Measurements from ENCODE around the gene FIGNL2.

FIGNL2 gene

DNA sequence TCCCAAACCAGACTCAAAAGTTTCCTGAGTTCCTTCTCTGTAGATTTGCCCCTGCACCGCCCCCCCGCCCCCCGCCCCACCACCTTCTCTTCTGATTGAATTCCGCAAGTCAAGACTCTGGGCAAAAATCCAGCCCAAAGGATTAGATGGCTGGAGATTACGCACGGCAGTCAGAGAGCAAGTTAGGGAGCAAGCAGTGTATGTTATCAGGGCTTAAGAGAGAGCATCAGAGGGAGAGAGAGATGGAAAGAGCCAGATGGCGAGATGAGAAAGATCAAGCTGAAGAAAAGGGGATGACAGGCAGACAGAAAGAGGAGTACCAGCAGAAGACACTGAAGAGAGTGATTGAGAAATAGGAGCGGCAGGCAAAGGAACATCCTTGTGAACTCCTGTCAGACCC lies 25.5 kb upstream of the FIGNL2 start:
- DNase-seq, result no peak

DNA sequence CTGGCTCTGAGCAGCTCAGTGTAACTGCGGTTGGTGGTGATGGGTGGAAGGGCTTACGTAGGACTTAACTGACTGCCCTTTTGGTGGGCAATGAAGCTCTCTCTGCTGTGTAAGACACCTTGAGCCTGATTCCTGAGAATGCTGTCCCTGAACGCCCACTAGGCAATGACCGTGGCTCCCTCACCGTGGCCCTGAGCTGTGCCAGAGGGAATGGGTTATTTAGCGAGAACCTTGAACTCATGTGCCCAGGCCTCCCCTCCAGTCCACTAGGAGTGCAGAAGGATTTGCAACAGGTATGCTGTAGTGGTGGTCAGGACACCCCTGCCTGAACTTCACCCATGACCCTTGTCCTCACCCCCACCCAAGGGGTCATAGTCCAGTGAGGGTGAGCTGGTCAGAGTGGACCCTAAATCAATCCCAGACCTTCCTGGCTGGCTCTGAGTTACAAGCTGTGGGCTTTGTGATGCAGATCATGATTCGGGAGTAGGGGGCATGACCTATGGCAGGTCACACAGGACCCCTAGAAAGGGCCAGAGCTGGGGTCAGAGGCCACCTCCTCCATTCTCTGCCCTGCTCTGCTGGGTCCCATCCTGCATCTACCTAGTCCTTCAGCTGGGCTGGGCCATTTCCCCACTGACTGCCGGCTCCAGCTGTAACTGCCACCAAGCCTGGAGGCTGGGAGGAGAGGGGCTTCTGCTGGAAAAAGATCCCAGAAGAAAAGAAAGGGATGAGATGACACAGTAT lies 24.9 kb upstream of the FIGNL2 start:
- DNase-seq, result no peak

DNA sequence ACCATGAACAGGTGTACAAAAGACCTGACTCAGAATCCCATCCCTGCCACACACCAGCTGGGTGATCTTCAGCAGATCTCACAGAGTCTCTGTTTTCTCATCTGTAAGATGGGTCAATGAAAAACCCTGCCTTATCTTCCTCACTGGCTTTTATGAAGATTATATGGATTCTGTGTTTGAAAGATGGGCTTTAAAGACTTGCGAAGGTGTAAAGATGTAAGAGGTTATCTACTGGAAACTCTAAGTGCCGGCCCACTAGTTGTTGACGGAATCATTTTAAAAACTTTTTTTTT lies 24.1 kb upstream of the FIGNL2 start:
- DNase-seq, result no peak

DNA sequence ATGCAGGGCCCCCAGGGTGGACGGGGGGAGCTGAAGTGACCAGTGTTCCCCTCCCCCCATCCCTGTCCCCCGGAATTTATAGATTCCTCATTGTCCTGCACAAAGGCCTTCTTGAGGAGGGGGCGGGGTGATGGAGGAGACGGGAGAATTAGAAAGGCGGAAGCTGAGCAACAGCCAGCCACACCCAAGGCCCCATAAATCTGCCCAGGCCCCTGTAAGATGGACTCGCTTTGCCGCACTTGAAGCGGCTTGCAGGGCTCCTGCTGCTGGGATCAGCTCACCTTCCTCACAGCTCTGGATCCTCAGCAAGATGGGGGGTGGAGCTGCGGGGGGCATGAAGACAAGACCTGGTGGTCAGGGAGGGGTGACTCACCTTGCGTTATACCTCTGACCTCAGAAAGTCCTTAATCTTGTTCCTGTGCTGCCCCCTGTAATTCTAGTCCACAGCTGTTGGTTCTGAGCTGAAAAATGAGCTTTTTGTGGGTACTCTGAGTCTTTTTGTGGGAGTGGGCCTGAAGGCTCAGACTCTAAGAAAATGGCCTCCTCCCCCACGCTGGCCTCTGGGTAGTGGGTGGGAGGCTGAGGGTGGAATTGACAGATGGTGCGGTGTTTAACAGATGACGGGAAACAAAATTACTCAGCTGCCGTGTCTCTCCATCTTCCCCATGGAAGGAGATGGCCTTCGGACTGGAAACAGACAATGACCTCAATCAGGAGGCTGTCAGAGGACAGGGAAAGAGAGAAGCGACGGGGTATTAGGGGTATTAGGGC lies 23.6 kb upstream of the FIGNL2 start:
- DNase-seq, result no peak

DNA sequence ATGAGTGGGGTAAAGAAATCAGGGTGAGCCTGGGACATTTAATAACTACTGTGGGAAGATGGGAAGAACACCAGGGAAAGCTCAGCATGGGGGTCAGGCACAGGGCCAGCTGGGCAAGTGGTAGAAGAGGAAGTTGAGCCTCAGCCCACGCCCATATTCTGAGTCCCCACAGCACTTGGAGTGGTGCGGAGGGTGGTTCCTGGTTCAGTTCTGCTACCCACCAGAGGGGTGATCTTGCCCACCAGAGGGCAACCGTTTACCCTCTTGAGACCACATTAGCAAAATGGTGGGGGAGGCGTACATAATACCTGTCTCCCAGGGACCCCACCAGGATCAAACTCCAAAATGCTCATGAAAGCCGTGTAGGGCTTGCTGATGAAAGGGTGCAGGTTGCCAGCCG lies 22.6 kb upstream of the FIGNL2 start:
- no peak for DNase-seq

DNA sequence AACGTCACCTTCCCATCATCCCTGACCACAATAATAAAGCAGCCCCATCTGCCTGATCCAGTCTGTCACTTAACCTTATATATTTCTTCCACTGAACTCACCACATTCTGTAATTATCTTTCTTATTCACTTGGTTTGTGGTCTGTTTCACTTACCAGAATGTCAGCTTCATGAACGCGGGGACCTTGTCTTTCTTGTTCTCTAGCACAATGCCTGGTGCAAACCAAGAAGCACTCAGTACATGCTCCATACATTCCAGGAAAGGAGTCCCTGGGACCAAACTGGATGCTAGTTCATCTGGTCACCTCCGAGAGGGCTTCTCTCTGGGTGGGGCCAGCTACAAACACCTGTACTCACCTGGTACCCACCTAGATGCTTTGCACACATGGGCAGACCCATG lies 22.0 kb upstream of the FIGNL2 start:
- DNase-seq, result no peak

DNA sequence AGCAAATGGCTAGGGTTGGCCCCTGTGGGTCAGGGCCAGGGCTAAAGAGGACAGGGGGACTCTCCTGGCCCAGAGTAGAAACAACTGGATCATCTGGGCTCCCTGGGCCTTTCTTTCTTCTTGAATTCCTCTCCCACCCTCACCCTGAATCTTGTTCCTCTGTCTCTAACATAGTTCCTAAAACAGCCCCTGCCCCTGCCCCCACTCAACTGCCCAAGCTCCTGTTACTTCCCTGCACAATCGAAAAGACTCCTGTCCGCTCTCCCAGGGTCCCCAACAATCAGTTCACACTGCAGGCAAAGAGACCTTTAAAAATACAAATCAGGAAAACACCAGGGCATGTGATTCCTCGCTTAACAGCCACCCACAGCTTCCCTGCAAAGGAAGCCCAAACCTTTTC lies 21.4 kb upstream of the FIGNL2 start:
- no peak for DNase-seq

DNA sequence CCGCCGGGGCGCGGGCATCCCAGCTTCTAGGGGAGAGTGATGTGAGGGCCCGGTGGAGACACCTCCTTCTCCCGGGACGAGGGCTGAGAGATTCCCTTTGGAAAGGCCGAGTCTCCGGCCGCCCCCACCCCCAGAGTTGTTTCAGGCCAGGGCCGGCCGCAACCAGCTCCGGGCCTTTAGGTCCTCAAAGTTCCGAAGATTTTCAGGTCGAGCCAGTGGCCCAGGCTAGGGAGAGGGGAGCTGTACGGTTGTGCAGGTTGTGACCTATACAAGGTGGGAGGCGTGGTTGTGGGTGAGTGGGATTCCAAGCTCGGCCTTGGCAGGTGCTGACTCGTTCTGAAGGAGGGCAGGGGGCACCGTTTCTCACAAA lies 21.0 kb upstream of the FIGNL2 start:
- DNase-seq, result no peak

DNA sequence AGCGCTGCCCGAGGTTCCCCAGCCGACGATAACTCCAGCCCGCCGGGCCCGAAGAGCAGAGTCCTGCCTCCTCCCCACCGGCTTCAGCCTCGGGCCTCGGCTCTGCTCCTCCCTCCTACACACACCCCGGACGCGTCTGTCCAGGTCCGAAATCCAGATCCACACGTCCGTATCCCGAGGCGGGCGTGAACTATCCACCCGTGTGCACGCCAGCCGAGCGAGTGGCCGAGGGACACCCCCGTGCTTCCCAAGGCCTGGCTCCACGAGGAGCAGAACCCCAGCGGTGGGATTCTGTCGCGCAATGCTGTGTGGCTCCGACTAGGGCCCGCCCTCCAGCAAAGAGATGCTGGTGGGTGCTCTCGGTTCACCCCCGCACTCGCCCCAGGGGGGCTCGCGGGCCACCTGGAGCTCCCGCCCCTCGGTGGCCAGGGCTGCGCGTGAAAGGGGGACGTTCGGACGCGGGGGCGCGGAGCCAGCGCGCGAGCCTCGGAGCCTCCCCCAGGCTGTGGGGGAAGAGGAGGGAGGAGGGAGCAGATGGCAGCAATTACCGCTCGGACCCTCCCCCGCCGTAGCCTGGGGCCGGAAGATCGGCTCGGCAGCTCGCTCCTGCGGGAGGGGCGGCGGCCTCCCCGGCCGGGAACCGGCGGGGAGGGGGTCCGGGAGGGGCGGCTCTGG lies 20.4 kb upstream of the FIGNL2 start:
- DNase-seq, result peak; percentile 25

DNA sequence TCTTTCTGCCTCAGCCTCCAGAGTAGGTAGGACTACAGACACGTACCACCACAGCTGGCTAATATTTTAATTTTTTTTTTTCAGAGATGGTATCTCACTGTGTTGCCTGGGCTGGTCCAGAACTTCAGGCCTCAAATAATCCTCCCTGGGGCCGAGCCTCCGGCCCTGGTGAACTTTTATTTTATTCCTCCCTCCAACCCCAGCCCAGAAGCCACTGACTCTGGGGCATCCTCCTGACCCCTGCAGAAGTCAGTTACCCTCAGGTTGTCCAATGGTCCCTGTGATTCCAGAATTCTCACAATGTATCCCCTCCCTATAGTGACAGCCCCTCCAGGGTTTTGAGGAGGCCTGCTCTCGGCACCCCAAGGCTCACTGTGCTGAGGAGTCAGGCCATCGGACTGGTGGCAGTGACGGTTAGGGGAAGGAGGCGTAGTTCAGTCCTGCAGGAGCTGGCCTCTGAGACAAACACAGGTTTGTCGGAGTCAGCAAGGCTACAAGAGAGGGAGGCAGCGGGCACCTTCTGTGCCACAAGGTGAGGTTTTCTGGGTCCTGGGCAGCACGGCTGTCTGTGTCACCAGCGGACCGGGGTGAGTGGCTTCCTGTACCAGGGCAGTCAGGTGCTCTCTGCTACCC lies 19.4 kb upstream of the FIGNL2 start:
- no peak for DNase-seq

DNA sequence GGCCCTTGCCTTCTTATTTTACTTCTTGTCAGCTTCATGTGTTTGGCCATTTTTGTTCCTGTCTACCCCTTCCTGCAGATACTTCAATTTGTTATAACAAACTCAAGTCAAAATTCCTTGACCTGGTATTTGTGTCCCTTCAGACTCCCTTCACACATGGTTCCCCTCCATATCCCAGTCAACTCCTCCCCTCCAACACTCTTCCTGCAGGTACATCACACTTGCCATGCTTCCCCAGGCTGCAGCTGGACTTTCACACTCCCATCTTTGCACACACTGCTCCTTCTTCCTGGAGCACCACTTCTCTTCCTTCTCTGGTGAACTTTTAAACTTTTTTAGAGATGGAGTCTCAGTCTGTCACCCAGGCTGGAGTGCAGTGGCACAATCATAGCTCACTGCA lies 18.9 kb upstream of the FIGNL2 start:
- DNase-seq, result no peak

DNA sequence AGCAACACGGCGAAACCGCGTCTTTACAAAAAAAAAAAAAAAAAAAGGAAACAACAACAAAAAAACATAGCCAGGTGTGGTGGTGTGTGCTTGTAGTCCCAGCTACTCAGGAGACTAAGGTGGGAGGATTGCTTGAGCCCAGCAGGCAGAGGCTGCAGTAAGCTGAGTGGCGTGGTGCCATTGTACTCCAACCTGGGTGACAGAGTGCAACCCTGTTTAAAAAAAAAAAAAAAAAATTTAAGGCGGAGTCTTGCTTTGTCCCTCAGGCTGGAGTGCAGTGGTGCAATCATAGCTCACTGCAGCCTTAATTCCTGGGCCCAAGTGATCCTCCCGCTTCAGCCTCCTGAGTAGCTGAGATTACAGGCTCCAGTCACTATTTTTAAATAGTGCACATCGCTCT lies 18.2 kb upstream of the FIGNL2 start:
- DNase-seq, result no peak

DNA sequence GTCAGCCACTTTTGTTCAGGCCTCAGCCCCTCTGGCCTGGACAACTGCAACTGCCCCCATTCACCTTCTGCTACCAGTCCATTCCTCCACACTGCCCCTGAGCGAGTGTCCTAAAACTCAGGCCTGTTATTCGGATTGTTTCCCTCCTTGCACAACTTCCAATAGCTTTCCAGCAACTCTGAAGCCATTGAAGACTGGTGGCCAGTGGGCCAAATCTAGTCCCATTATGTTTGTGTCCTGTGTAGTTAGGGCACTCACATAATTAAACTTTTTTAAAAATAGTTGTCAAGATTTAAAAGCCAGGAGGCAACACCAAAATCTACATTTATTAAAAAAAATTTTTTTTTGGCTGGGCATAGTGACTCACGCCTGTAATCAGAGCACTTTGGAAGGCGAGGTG lies 17.8 kb upstream of the FIGNL2 start:
- DNase-seq, result no peak

DNA sequence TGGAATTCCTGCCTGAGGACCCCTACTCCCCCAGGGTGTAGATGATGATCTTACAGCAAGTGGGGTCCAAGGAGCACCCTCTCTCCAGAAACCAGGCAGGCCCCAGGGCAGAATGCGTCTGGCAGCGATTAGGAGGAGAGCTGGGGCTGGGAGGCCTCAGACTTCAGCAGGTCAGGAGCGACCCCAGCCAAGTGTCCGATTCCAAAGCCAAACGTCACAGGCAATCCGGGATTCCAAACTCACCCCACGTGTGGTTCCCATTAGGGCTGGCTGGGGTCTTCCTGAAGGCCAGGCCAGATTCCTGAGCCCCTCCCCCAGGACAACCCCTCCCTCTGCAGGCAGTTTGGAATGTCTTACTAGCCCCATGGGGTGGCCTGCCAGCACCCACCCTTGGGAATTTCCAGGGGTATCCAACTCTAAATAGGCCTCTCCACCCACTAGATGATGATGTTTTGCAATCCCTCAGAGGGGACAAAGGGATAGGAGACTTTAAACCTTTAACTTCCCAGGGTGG lies 17.3 kb upstream of the FIGNL2 start:
- DNase-seq, result no peak

DNA sequence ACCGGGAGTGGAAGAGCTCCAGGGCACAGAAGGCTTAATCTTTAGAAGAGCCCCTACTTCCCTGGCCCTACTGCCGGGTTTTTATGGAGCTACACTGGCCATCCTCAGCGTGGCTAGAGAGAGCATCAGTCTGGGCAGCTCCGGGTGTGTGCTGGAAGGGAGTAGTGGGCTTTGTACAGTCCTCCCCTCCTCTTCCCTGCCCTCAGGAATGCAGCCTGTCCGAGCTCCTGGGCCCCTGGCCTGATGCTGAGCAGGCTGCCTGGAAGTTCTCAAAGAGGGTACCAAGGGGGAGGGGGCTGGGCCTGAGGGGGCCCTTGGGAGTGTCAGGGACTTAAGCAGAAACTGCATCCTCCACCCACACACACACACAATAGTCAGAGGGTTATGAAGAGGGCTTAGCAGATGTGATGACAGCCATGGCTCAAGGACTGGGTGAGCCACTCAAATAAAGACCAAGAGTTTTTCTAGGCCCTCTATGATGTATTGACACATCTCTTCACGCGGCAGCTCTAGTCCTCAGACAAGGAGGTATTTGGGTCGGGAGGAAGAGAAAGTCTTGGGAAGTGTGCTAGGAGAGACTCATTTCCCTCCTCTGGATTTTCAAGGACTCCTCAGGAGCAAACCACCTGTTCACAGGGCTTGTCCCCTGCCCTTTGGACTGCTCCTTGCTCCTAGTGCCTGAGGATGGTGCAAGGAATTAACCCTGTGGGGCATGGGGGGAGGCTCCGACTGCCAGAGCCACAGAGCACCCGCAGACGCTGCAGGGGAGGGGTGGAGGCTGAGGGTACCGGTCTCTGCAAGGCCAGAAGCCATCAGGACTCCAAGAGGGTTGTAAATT lies 16.5 kb upstream of the FIGNL2 start:
- DNase-seq, result no peak

DNA sequence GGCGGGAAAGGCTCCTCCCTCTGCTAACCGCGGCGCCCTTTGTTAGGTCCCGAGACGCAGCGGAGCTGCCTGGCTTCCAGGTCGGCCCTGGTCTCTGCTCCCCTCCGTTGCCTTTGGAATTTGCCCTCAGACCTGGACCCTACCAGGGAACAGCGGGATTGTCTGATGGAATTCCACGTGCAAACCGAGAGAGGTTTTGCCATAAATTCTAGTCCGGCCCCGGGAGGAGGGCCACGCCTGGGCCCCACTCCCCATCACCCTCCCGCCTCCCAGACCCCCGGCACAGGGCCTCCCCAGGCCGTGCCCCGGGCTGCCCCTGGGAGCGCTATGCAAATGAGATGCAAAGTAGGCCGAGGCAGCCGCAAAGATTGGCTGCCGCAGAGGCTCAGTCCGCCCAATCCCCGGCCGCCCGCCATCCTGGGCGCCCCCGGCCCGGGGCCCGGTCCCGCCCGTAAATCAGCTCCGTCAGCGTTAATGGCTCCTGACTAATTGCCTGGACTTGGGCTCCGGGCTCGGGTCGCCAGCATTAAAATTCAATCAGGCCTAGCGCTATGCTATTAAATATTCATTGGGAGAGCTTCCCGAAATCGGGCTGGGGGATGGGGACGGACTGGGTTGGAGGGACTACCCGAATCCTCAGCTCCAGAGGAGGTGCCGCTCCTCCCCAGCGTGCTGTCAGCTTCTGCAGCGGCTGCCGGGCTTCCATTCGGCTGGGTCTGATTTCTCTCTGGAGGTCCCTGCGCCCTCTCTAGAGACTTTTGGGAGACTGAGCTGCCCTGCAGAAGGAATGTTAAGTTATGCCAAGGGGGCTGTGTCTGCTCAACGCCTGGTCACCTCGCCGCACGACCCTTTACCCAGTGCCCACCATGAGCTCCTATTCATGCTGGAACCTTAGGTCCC lies 15.7 kb upstream of the FIGNL2 start:
- no peak for DNase-seq

DNA sequence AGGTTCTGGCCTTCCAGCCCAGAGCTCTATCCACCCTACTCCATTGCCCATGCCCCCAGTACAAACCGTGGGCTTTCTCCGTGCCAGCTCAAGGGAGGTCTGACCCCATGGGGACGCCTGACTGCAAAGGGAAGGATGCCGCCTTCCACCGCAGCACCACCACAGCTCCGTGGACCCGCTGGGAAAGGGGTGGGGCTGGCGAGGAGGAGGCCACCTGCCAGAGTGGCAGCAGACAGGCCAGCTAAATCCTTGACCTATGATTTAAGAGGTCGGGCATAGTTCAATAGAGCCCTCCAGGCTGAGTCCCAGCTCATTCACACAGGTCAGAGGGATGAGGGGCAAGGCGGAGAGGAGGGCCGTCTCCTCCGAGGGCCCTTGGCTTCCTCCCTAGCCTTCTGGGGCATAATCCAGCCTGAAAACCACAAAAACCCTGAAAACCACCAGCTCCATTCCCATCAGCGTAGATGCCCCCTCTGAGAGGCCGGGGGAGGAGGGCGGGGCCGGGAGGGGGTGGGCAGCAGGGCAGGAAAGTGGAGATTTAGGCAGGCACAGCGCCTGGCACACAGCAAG lies 14.9 kb upstream of the FIGNL2 start:
- no peak for DNase-seq

DNA sequence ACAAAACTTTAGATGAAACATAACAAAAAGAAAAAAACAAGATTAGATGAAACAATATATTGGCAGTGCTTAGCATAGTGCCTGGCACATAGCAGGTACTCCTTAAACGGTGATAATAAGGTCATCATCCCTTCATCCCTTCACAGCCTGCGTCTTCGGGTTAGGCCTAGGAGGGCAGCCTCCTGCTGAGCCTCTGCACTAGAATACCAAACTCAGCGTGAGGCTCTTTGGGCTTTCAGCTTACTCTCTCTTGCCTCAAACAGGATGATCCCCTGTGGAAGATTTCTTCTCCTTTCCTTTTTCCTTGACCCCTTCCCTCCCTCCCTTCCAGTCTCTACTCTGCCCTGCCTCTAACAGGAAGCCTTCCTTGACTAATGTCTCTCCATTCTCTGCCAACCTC lies 14.4 kb upstream of the FIGNL2 start:
- no peak for DNase-seq

DNA sequence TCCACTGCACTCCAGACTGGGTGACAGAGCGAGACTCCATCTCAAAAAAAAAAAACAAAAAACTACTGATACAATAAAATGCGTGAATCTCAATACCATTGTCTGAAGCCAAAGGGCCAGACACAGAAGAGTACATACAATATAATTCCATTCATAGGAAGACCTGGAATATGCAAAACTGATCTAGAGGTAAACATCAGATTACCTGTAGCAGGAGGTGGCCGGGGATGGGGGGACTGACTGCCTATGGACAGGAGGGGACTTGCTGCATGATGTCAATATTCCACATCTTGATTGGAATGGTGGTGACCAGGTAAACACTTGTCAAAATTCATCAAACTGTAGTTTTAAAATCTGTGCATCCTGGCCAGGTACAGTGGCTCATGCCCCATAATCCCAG lies 12.5 kb upstream of the FIGNL2 start:
- no peak for DNase-seq

DNA sequence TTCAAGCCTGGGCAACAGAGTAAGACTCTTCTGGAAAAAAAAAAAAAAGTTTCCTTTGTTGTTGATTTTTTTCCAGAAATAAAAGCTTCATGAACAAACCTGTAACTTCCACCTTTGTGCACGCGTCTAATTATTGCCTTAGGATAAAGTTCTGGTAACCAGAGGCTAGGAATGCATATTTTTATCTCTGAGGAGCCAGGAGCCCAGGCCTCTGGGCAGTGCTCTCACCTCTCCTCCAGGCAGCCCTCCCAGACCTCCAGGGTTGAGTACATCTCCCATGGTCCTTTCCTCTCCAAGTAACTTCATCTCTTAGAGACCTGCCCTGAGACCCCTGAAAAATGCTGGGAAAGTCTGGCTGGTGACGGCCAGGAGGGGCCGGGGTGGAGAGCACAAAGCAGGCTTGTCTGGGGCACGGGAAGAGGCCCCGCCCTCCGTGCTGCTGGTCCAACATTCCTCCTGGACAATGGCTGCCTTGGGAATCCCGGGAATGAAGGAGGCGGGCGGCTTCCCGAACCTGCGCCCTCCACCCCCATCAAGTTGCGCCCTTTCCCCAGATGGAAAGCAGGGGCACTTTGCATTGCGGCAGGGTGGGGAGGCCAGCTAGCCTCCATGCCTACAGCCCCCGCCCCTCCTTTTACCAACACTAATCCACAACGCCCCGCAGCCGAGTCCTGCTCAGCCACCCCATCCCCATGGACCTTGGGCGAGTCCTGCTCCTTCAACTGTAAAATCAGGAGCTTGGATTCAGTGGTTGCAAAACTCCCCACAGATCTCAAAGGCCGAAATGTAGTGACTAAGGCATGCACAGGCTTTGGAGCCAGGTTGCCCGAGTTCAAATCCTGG lies 7.3 kb upstream of the FIGNL2 start:
- DNase-seq, result no peak

Data from COR-L47 (cell line).